ENCODE data around the gene DMP1. TPM values are rescaled to one million over a fixed set of nuclear protein-coding genes. Genes with fewer than 3 reads are reported as not detected.

The DMP1 gene
- total RNA-seq = not detected in 2 replicates
- not detected for total RNA-seq (2013)
- not detected in 2 replicates for polyA plus RNA-seq
- not detected in 2 replicates for polyA minus RNA-seq

- no peak within 1 kb of the TSS for H3K4me3 Mint-ChIP-seq
- intact Hi-C loops (cut with micrococcal nuclease) = no loop called here
- ChIA-PET POLR2A (no interaction called here), CTCF (no interaction called here)
- no peaks in the 10 kb centered on the region for H3K9me3 Mint-ChIP-seq (ENCODE audit: insufficient read depth)
- H3K36me3 ChIP-seq (replicated peaks in 1 of 2; ENCODE audit: control extremely low read depth in 1 of 2, control insufficient read depth in 1 of 2, extremely low read depth in 1 of 2, insufficient read depth in 2 of 2, low read length in 1 of 2) = no peaks in the 10 kb centered on the region
- WGBS (ENCODE audit: insufficient coverage) = 78% methylated on average over 2 of the region's 3 CpGs
- DNase-seq = no peak
- H3K27me3 ChIP-seq (replicated peaks in 1 of 4; ENCODE audit: control extremely low read depth in 1 of 4, control insufficient read depth in 3 of 4, insufficient read depth in 4 of 4, low read length in 3 of 4) = no peaks in the 10 kb centered on the region
- no peak within 1 kb of the TSS for H2AFZ ChIP-seq (ENCODE audit: insufficient read depth, low read depth, low read length, poor library complexity, severe bottlenecking)
- no peaks in the 10 kb centered on the region for H3K4me1 Mint-ChIP-seq
- H3K4me3 ChIP-seq (ENCODE audit: control extremely low read depth in 1 of 5, extremely low read depth in 1 of 5, insufficient read depth in 1 of 5, low read depth in 2 of 5, low read length in 4 of 5) = no peak within 1 kb of the TSS
- no peak within 1 kb of the TSS for H3K4me2 ChIP-seq (replicated peaks; ENCODE audit: low read depth, low read length, poor library complexity, severe bottlenecking)
- no peak for TF ChIP-seq EZH2 (IDR thresholded peaks at IDR 0.05; ENCODE audit: borderline replicate concordance, insufficient read depth, low read depth, low read length, poor library complexity, severe bottlenecking)
- TF ChIP-seq, protein P1, sequence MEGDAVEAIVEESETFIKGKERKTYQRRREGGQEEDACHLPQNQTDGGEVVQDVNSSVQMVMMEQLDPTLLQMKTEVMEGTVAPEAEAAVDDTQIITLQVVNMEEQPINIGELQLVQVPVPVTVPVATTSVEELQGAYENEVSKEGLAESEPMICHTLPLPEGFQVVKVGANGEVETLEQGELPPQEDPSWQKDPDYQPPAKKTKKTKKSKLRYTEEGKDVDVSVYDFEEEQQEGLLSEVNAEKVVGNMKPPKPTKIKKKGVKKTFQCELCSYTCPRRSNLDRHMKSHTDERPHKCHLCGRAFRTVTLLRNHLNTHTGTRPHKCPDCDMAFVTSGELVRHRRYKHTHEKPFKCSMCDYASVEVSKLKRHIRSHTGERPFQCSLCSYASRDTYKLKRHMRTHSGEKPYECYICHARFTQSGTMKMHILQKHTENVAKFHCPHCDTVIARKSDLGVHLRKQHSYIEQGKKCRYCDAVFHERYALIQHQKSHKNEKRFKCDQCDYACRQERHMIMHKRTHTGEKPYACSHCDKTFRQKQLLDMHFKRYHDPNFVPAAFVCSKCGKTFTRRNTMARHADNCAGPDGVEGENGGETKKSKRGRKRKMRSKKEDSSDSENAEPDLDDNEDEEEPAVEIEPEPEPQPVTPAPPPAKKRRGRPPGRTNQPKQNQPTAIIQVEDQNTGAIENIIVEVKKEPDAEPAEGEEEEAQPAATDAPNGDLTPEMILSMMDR (IDR thresholded peaks at IDR 0.05) = no peak
- H3K79me2 ChIP-seq (ENCODE audit: control insufficient read depth, insufficient read depth, low read length) = no peaks in the 10 kb centered on the region
- H3K9me3 ChIP-seq (ENCODE audit: control extremely low read depth in 1 of 3, control insufficient read depth in 2 of 3, insufficient read depth in 1 of 3, low read length in 2 of 3) = no peaks in the 10 kb centered on the region
- H3K27ac Mint-ChIP-seq = no peak within 1 kb of the TSS
- no peaks in the 10 kb centered on the region for H4K20me1 ChIP-seq (ENCODE audit: control insufficient read depth, insufficient read depth, low read length, poor library complexity, severe bottlenecking)
- no peak within 1 kb of the TSS for H3K27ac ChIP-seq (ENCODE audit: low read length in 2 of 2)
- H3K9ac ChIP-seq (ENCODE audit: low read length) = no peak within 1 kb of the TSS
- no peak for ATAC-seq (ENCODE audit: low read depth)
- no peaks in the 10 kb centered on the region for H3K27me3 Mint-ChIP-seq
- H3K4me1 ChIP-seq (ENCODE audit: control insufficient read depth in 2 of 2, insufficient read depth in 2 of 2, low read length in 2 of 2) = no peaks in the 10 kb centered on the region
Measured at GRCh38 chr4:87649980-87650379, at the start of gene DMP1. TSS of gene DMP1 (plus strand) at chr4:87650280. CDS start at chr4:87656493, 6,213 bp downstream.

GRCh38 chr4:87601361-87601760 is 48.7 kb upstream of the DMP1 start:
- Histone ChIP-seq H3K4me2 (replicated peaks; ENCODE audit: low read depth, low read length, poor library complexity, severe bottlenecking) (no peak overlapping the region), H3K27ac (ENCODE audit: low read length in 2 of 2) (no peak overlapping the region), H3K36me3 (replicated peaks in 1 of 2; ENCODE audit: control extremely low read depth in 1 of 2, control insufficient read depth in 1 of 2, extremely low read depth in 1 of 2, insufficient read depth in 2 of 2, low read length in 1 of 2) (no peaks in the 10 kb centered on the region), H3K4me3 (ENCODE audit: control extremely low read depth in 1 of 5, extremely low read depth in 1 of 5, insufficient read depth in 1 of 5, low read depth in 2 of 5, low read length in 4 of 5) (no peak overlapping the region), H3K79me2 (ENCODE audit: control insufficient read depth, insufficient read depth, low read length) (no peaks in the 10 kb centered on the region), H3K9ac (ENCODE audit: low read length) (no peak overlapping the region), H2AFZ (ENCODE audit: insufficient read depth, low read depth, low read length, poor library complexity, severe bottlenecking) (no peak overlapping the region), H3K9me3 (ENCODE audit: control extremely low read depth in 1 of 3, control insufficient read depth in 2 of 3, insufficient read depth in 1 of 3, low read length in 2 of 3) (no peaks in the 10 kb centered on the region), H4K20me1 (ENCODE audit: control insufficient read depth, insufficient read depth, low read length, poor library complexity, severe bottlenecking) (no peaks in the 10 kb centered on the region), H3K4me1 (ENCODE audit: control insufficient read depth in 2 of 2, insufficient read depth in 2 of 2, low read length in 2 of 2) (no peaks in the 10 kb centered on the region), H3K27me3 (replicated peaks in 1 of 4; ENCODE audit: control extremely low read depth in 1 of 4, control insufficient read depth in 3 of 4, insufficient read depth in 4 of 4, low read length in 3 of 4) (no peaks in the 10 kb centered on the region)
- intact Hi-C loops (cut with micrococcal nuclease) = no loop called here
- Mint-ChIP-seq H3K27ac (no peak overlapping the region), H3K9me3 (ENCODE audit: insufficient read depth) (peaks cover 2% of the 10 kb centered on the region), H3K4me1 (no peaks in the 10 kb centered on the region), H3K4me3 (no peak overlapping the region), H3K27me3 (peaks cover 8% of the 10 kb centered on the region)
- POLR2A ChIA-PET = no interaction called here
- CTCF ChIA-PET = no interaction called here
- ATAC-seq (ENCODE audit: low read depth) (no peak), DNase-seq (no peak)
- no peak for TF ChIP-seq EZH2 (IDR thresholded peaks at IDR 0.05; ENCODE audit: borderline replicate concordance, insufficient read depth, low read depth, low read length, poor library complexity, severe bottlenecking)
- TF ChIP-seq, protein P1 (IDR thresholded peaks at IDR 0.05) = no peak

Data from B cell (primary cell).